Stimulated activated naive CD8-positive, alpha-beta T cell treated with anti-CD3 and anti-CD28 coated beads, Interleukin-15, Interleukin-2, amounts not matched to agents 100 U/mL and 50 U/mL, for 24 hours (primary cell): ENCODE data around the gene GPX5.

ENCODE experiments used
- ATAC-seq: fragments of 150-1000 bp; cut with Tn5 transposase; one replicate; pipeline ENCODE4 v1.10.0; 2021
- DNase-seq: peaks from one replicate; pipeline ENCODE4 v3.0.0; 2021

GPX5 gene

GRCh38 chr6:28558629-28559028, 32.9 kb downstream of the GPX5 start:
- ATAC-seq, result no peak
- DNase-seq, result no peak

GRCh38 chr6:28563430-28564095, 37.9 kb downstream of the GPX5 start:
- DNase-seq, result no peak
- ATAC-seq, result no peak

GRCh38 chr6:28565823-28566526, 40.3 kb downstream of the GPX5 start:
- ATAC-seq (no peak), DNase-seq (no peak)

GRCh38 chr6:28566527-28567252, 41.0 kb downstream of the GPX5 start:
- DNase-seq, result no peak
- no peak for ATAC-seq

GRCh38 chr6:28567506-28567905, 41.8 kb downstream of the GPX5 start:
- ATAC-seq (no peak), DNase-seq (no peak)

GRCh38 chr6:28568515-28569108, 42.9 kb downstream of the GPX5 start:
- no peak for DNase-seq
- no peak for ATAC-seq

- DNase-seq (no peak), ATAC-seq (no peak)
These were observed 44.1 kb downstream of the GPX5 start for GRCh38 chr6:28569748-28570147.

GRCh38 chr6:28580475-28580874, 54.8 kb downstream of the GPX5 start:
- DNase-seq (no peak), ATAC-seq (no peak)

- DNase-seq (no peak), ATAC-seq (no peak)
These were observed 57.8 kb downstream of the GPX5 start for GRCh38 chr6:28583463-28583862.
